ENCODE measurements around the gene PDXP. TPM values are rescaled to one million over a fixed set of nuclear protein-coding genes. Genes with fewer than 3 reads are reported as not detected.
"Not testable (repeated sequence)": the region's sequence is repeated elsewhere in the genome, so short reads cannot be mapped to it uniquely, and the experiment has no call there.

Gene PDXP
- total RNA-seq, 1 experiment from 2014 or later, result 60.9 TPM

- no peaks in the 10 kb centered on the region for H3K27me3 ChIP-seq (ENCODE audit: control insufficient read depth, insufficient read depth, low read length)
- no peaks in the 10 kb centered on the region for H3K36me3 ChIP-seq (replicated peaks; ENCODE audit: control insufficient read depth, insufficient read depth, low read length)
- DNase-seq, result peak; percentile 90
- no peak overlapping the region for H3K4me3 ChIP-seq (ENCODE audit: insufficient read depth, low read depth, low read length)
Measured at GRCh38 chr22:37681556-37682049, 23.1 kb downstream of the PDXP start.

GRCh38 chr22:37684803-37685615 lies 26.5 kb downstream of the PDXP start:
- Histone ChIP-seq H3K27me3 (ENCODE audit: control insufficient read depth, insufficient read depth, low read length) (no peaks in the 10 kb centered on the region), H3K36me3 (replicated peaks; ENCODE audit: control insufficient read depth, insufficient read depth, low read length) (peaks cover 9% of the 10 kb centered on the region), H3K4me3 (ENCODE audit: insufficient read depth, low read depth, low read length) (no peak overlapping the region)
- no peak for DNase-seq

GRCh38 chr22:37686002-37686982 lies 27.8 kb downstream of the PDXP start, which contains the start of gene NOL12:
Gene NOL12 (plus strand): TSS chr22:37686343. CDS start chr22:37686393, 50 bp downstream.
- Histone ChIP-seq H3K36me3 (replicated peaks; ENCODE audit: control insufficient read depth, insufficient read depth, low read length) (peaks cover 15% of the 10 kb centered on the region), H3K4me3 (ENCODE audit: insufficient read depth, low read depth, low read length) (peak within 1 kb of the TSS; percentile 87), H3K27me3 (ENCODE audit: control insufficient read depth, insufficient read depth, low read length) (no peaks in the 10 kb centered on the region)
- peak; percentile 96 for DNase-seq

GRCh38 chr22:37690407-37690806 lies 31.9 kb downstream of the PDXP start:
- Histone ChIP-seq H3K27me3 (ENCODE audit: control insufficient read depth, insufficient read depth, low read length) (no peaks in the 10 kb centered on the region), H3K4me3 (ENCODE audit: insufficient read depth, low read depth, low read length) (no peak overlapping the region), H3K36me3 (replicated peaks; ENCODE audit: control insufficient read depth, insufficient read depth, low read length) (peaks cover 18% of the 10 kb centered on the region)
- no peak for DNase-seq

- H3K4me3 ChIP-seq (ENCODE audit: insufficient read depth, low read depth, low read length), result no peak overlapping the region
- DNase-seq, result no peak
- H3K36me3 ChIP-seq (replicated peaks; ENCODE audit: control insufficient read depth, insufficient read depth, low read length), result peaks cover 18% of the 10 kb centered on the region
- H3K27me3 ChIP-seq (ENCODE audit: control insufficient read depth, insufficient read depth, low read length), result no peaks in the 10 kb centered on the region
Measured at GRCh38 chr22:37690901-37691504, 32.5 kb downstream of the PDXP start.

GRCh38 chr22:37692627-37693285 lies 34.2 kb downstream of the PDXP start:
- no peak for DNase-seq
- no peaks in the 10 kb centered on the region for H3K27me3 ChIP-seq (ENCODE audit: control insufficient read depth, insufficient read depth, low read length)
- H3K4me3 ChIP-seq (ENCODE audit: insufficient read depth, low read depth, low read length), result no peak overlapping the region
- H3K36me3 ChIP-seq (replicated peaks; ENCODE audit: control insufficient read depth, insufficient read depth, low read length), result peaks cover 18% of the 10 kb centered on the region

- not testable (repeated sequence) for H3K27me3 ChIP-seq (ENCODE audit: control insufficient read depth, insufficient read depth, low read length); H3K4me3 ChIP-seq (ENCODE audit: insufficient read depth, low read depth, low read length); DNase-seq
- H3K36me3 ChIP-seq (replicated peaks; ENCODE audit: control insufficient read depth, insufficient read depth, low read length), result peaks cover 11% of the 10 kb centered on the region
Measured at GRCh38 chr22:37694131-37694530, 35.6 kb downstream of the PDXP start.

GRCh38 chr22:37696260-37696656 lies 37.7 kb downstream of the PDXP start:
- peaks cover 12% of the 10 kb centered on the region for H3K36me3 ChIP-seq (replicated peaks; ENCODE audit: control insufficient read depth, insufficient read depth, low read length)
- DNase-seq; H3K27me3 ChIP-seq (ENCODE audit: control insufficient read depth, insufficient read depth, low read length): not testable (repeated sequence)
- peak overlapping the region; percentile 11; the same call in 1 of the 2 replicates for H3K4me3 ChIP-seq (ENCODE audit: insufficient read depth, low read depth, low read length)

- H3K27me3 ChIP-seq (ENCODE audit: control insufficient read depth, insufficient read depth, low read length), result no peaks in the 10 kb centered on the region
- H3K36me3 ChIP-seq (replicated peaks; ENCODE audit: control insufficient read depth, insufficient read depth, low read length), result peaks cover 11% of the 10 kb centered on the region
- peak; percentile 98 for DNase-seq
- peak within 1 kb of the TSS; percentile 65 for H3K4me3 ChIP-seq (ENCODE audit: insufficient read depth, low read depth, low read length)
Measured at GRCh38 chr22:37696657-37697537, 38.4 kb downstream of the PDXP start, which contains the start of gene TRIOBP. Gene TRIOBP (plus strand): TSS chr22:37697048. CDS start chr22:37701366, 4,318 bp downstream.

- Histone ChIP-seq H3K4me3 (ENCODE audit: insufficient read depth, low read depth, low read length) (peak overlapping the region; percentile 65), H3K27me3 (ENCODE audit: control insufficient read depth, insufficient read depth, low read length) (no peaks in the 10 kb centered on the region), H3K36me3 (replicated peaks; ENCODE audit: control insufficient read depth, insufficient read depth, low read length) (peaks cover 11% of the 10 kb centered on the region)
- no peak for DNase-seq
Measured at GRCh38 chr22:37697538-37697835, 39.0 kb downstream of the PDXP start.

- H3K4me3 ChIP-seq (ENCODE audit: insufficient read depth, low read depth, low read length), result no peak overlapping the region
- peaks cover 11% of the 10 kb centered on the region for H3K36me3 ChIP-seq (replicated peaks; ENCODE audit: control insufficient read depth, insufficient read depth, low read length)
- no peak for DNase-seq
- H3K27me3 ChIP-seq (ENCODE audit: control insufficient read depth, insufficient read depth, low read length), result no peaks in the 10 kb centered on the region
Measured at GRCh38 chr22:37701141-37701786, 42.7 kb downstream of the PDXP start.

- Histone ChIP-seq H3K36me3 (replicated peaks; ENCODE audit: control insufficient read depth, insufficient read depth, low read length) (peaks cover 11% of the 10 kb centered on the region), H3K27me3 (ENCODE audit: control insufficient read depth, insufficient read depth, low read length) (no peaks in the 10 kb centered on the region)
- no peak for DNase-seq
Measured at GRCh38 chr22:37703906-37704305, 45.4 kb downstream of the PDXP start.

GRCh38 chr22:37704645-37705044 lies 46.1 kb downstream of the PDXP start:
- no peaks in the 10 kb centered on the region for H3K27me3 ChIP-seq (ENCODE audit: control insufficient read depth, insufficient read depth, low read length)
- DNase-seq, result no peak
- H3K4me3 ChIP-seq (ENCODE audit: insufficient read depth, low read depth, low read length), result no peak overlapping the region
- peaks cover 6% of the 10 kb centered on the region for H3K36me3 ChIP-seq (replicated peaks; ENCODE audit: control insufficient read depth, insufficient read depth, low read length)

More at GRCh38 chr22:37703906-37704305, 45.4 kb downstream of the PDXP start:
- H3K4me3 ChIP-seq (ENCODE audit: insufficient read depth, low read depth, low read length), result no peak overlapping the region

Data from H7 (cell line).